Measurements from ENCODE around the gene ADD1. TPM values are rescaled to one million over a fixed set of nuclear protein-coding genes. Genes with fewer than 3 reads are reported as not detected.

Gene ADD1
- total and polyA plus RNA-seq, 5 experiments from 2014 or later = 129 to 309 (median 151) TPM

GRCh38 chr4:2834001-2834921 is 9.4 kb upstream of the ADD1 start:
- H3K36me3 Mint-ChIP-seq = peaks cover 0 to 16% (median 0%) of the 10 kb centered on the region in 3 donors
- POLR2A ChIA-PET = interaction anchor here (0.6 to 6.4 kb wide), 6 partner anchors 9 to 89 kb away, joined by 3 to 62 read pairs (median 4); partner anchors contain the start of gene ADD1
- peaks cover 18 to 68% (median 46%) of the 10 kb centered on the region in 4 donors for H3K4me1 Mint-ChIP-seq
- no peak for ATAC-seq
- H3K27me3 Mint-ChIP-seq = no peaks in the 10 kb centered on the region
- H3K4me3 Mint-ChIP-seq = peak overlapping the region in 7 of 10 donors; percentile 6 to 78 (median 61)
- peak overlapping the region in 9 of 10 donors; percentile 38 to 92 (median 88) for H3K27ac Mint-ChIP-seq
- peak in 2 of 10 donors; percentile 3 to 16 for DNase-seq
- H3K9me3 Mint-ChIP-seq = no peaks in the 10 kb centered on the region

GRCh38 chr4:2835978-2836377 is 7.7 kb upstream of the ADD1 start:
- H3K9me3 Mint-ChIP-seq = peaks cover 0 to 10% (median 0%) of the 10 kb centered on the region in 9 donors
- no peak for ATAC-seq
- H3K4me3 Mint-ChIP-seq = peak overlapping the region in 8 of 10 donors; percentile 22 to 78 (median 61)
- H3K36me3 Mint-ChIP-seq = peaks cover 0 to 10% (median 4%) of the 10 kb centered on the region in 3 donors
- peaks cover 23 to 80% (median 54%) of the 10 kb centered on the region in 4 donors for H3K4me1 Mint-ChIP-seq
- DNase-seq = peak in 1 of 10 donors; percentile 5
- peak overlapping the region in 9 of 10 donors; percentile 19 to 92 (median 86) for H3K27ac Mint-ChIP-seq
- POLR2A ChIA-PET = interaction anchor here (0.6 to 6.4 kb wide), 6 partner anchors 9 to 127 kb away, joined by 3 to 62 read pairs (median 4); no protein-coding TSS in a partner anchor
- no peaks in the 10 kb centered on the region for H3K27me3 Mint-ChIP-seq

- no peaks in the 10 kb centered on the region for H3K27me3 Mint-ChIP-seq
- POLR2A ChIA-PET = interaction anchor here (0.6 to 6.4 kb wide), 6 partner anchors 9 to 126 kb away, joined by 3 to 62 read pairs (median 4); no protein-coding TSS in a partner anchor
- DNase-seq = peak in 1 of 10 donors; percentile 10
- peaks cover 25 to 82% (median 57%) of the 10 kb centered on the region in 4 donors for H3K4me1 Mint-ChIP-seq
- H3K9me3 Mint-ChIP-seq = peaks cover 0 to 12% (median 0%) of the 10 kb centered on the region in 9 donors
- peak overlapping the region in 9 of 10 donors; percentile 4 to 80 (median 28) for H3K4me3 Mint-ChIP-seq
- no peak for ATAC-seq
- H3K27ac Mint-ChIP-seq = peak overlapping the region in 9 of 10 donors; percentile 19 to 92 (median 85)
- peaks cover 0 to 10% (median 4%) of the 10 kb centered on the region in 3 donors for H3K36me3 Mint-ChIP-seq
Observed at GRCh38 chr4:2836391-2836859, 7.2 kb upstream of the ADD1 start.

GRCh38 chr4:2837110-2837903 is 6.3 kb upstream of the ADD1 start:
- Mint-ChIP-seq H3K4me1 (peaks cover 27 to 83% (median 61%) of the 10 kb centered on the region in 4 donors), H3K27me3 (no peaks in the 10 kb centered on the region), H3K36me3 (peaks cover 0 to 9% (median 4%) of the 10 kb centered on the region in 3 donors), H3K27ac (peak overlapping the region; percentile 86 to 99 (median 92)), H3K4me3 (peak overlapping the region; percentile 70 to 95 (median 87)), H3K9me3 (peaks cover 0 to 12% (median 0%) of the 10 kb centered on the region in 9 donors)
- peak in 1 of 10 donors; percentile 16 for DNase-seq
- ATAC-seq = peak; percentile 3 to 20
- POLR2A ChIA-PET = interaction anchor here (0.6 to 6.4 kb wide), 6 partner anchors 15 to 51 kb away, joined by 3 to 62 read pairs (median 4); no protein-coding TSS in a partner anchor

GRCh38 chr4:2837904-2838496 is 5.6 kb upstream of the ADD1 start:
- H3K27ac Mint-ChIP-seq = peak overlapping the region; percentile 86 to 99 (median 92)
- DNase-seq = peak; percentile 44 to 88 (median 74)
- POLR2A ChIA-PET = interaction anchor here (0.6 to 6.4 kb wide), 11 partner anchors 15 to 607 kb away, joined by 3 to 62 read pairs (median 4); no protein-coding TSS in a partner anchor
- H3K36me3 Mint-ChIP-seq = peaks cover 0 to 4% (median 4%) of the 10 kb centered on the region in 3 donors
- peaks cover 29 to 83% (median 68%) of the 10 kb centered on the region in 4 donors for H3K4me1 Mint-ChIP-seq
- peak; percentile 96 to 98 for ATAC-seq
- peak overlapping the region; percentile 70 to 95 (median 87) for H3K4me3 Mint-ChIP-seq
- H3K27me3 Mint-ChIP-seq = no peaks in the 10 kb centered on the region
- H3K9me3 Mint-ChIP-seq = peaks cover 0 to 12% (median 0%) of the 10 kb centered on the region in 9 donors

GRCh38 chr4:2839060-2839459 is 4.6 kb upstream of the ADD1 start:
- peak overlapping the region; percentile 70 to 95 (median 87) for H3K4me3 Mint-ChIP-seq
- H3K27ac Mint-ChIP-seq = peak overlapping the region; percentile 86 to 99 (median 92)
- POLR2A ChIA-PET = interaction anchor here (0.7 to 6.4 kb wide), 11 partner anchors 11 to 403 kb away, joined by 3 to 62 read pairs (median 3); no protein-coding TSS in a partner anchor
- DNase-seq (peak in 1 of 10 donors; percentile 0), ATAC-seq (no peak)
- H3K9me3 Mint-ChIP-seq = peaks cover 0 to 12% (median 0%) of the 10 kb centered on the region in 9 donors
- peaks cover 29 to 80% (median 70%) of the 10 kb centered on the region in 4 donors for H3K4me1 Mint-ChIP-seq
- no peaks in the 10 kb centered on the region for H3K27me3 Mint-ChIP-seq
- H3K36me3 Mint-ChIP-seq = peaks cover 0 to 4% (median 0%) of the 10 kb centered on the region in 3 donors

- POLR2A ChIA-PET = interaction anchor here (0.6 to 2.8 kb wide), 13 partner anchors 8 to 1808 kb away, joined by 3 to 18 read pairs (median 4); partner anchors contain the start of gene MXD4
- Mint-ChIP-seq H3K4me3 (peak overlapping the region; percentile 69 to 95 (median 88)), H3K36me3 (peaks cover 0 to 4% (median 0%) of the 10 kb centered on the region in 3 donors), H3K4me1 (peaks cover 27 to 75% (median 70%) of the 10 kb centered on the region in 4 donors), H3K27ac (peak overlapping the region; percentile 73 to 93 (median 87)), H3K27me3 (no peaks in the 10 kb centered on the region), H3K9me3 (peaks cover 0 to 12% (median 0%) of the 10 kb centered on the region in 9 donors)
- DNase-seq = peak in 1 of 10 donors; percentile 2
- ATAC-seq = no peak
Observed at GRCh38 chr4:2842687-2843262, 869 bp upstream of the ADD1 start.

GRCh38 chr4:2843941-2844584 is 419 bp downstream of the ADD1 start:
- Mint-ChIP-seq H3K4me3 (peak overlapping the region; percentile 90 to 97 (median 92)), H3K4me1 (peaks cover 24 to 73% (median 69%) of the 10 kb centered on the region in 4 donors), H3K9me3 (peaks cover 0 to 12% (median 0%) of the 10 kb centered on the region in 9 donors), H3K36me3 (peaks cover 0 to 4% (median 0%) of the 10 kb centered on the region in 3 donors), H3K27me3 (no peaks in the 10 kb centered on the region), H3K27ac (peak overlapping the region; percentile 86 to 96 (median 93))
- ATAC-seq (peak in 1 of 2 donors; percentile 38), DNase-seq (peak in 1 of 10 donors; percentile 13)
- POLR2A ChIA-PET = interaction anchor here (0.7 to 2.8 kb wide), 11 partner anchors 9 to 582 kb away, joined by 3 to 18 read pairs (median 4); partner anchors contain the start of gene MXD4

GRCh38 chr4:2846172-2846571 is 2.5 kb downstream of the ADD1 start:
- no peaks in the 10 kb centered on the region for H3K9me3 Mint-ChIP-seq
- POLR2A ChIA-PET = no interaction called here
- DNase-seq (no peak), ATAC-seq (no peak)
- no peaks in the 10 kb centered on the region for H3K27me3 Mint-ChIP-seq
- H3K27ac Mint-ChIP-seq = peak overlapping the region; percentile 24 to 96 (median 92)
- no peaks in the 10 kb centered on the region for H3K36me3 Mint-ChIP-seq
- peak overlapping the region; percentile 85 to 97 (median 92) for H3K4me3 Mint-ChIP-seq
- peaks cover 32 to 78% (median 75%) of the 10 kb centered on the region in 4 donors for H3K4me1 Mint-ChIP-seq

- POLR2A ChIA-PET = interaction anchor here (0.7 to 0.9 kb wide), 3 partner anchors 34 to 55 kb away, joined by 3 read pairs; partner anchors contain the start of gene SH3BP2
- no peaks in the 10 kb centered on the region for H3K36me3 Mint-ChIP-seq
- peak overlapping the region in 6 of 10 donors; percentile 3 to 61 (median 41) for H3K4me3 Mint-ChIP-seq
- ATAC-seq (no peak), DNase-seq (peak in 1 of 10 donors; percentile 2)
- peaks cover 35 to 82% (median 82%) of the 10 kb centered on the region in 4 donors for H3K4me1 Mint-ChIP-seq
- no peaks in the 10 kb centered on the region for H3K27me3 Mint-ChIP-seq
- H3K9me3 Mint-ChIP-seq = no peaks in the 10 kb centered on the region
- peak overlapping the region in 9 of 10 donors; percentile 14 to 93 (median 53) for H3K27ac Mint-ChIP-seq
Observed at GRCh38 chr4:2847302-2847871, 3.7 kb downstream of the ADD1 start.

Measured in naive thymus-derived CD8-positive, alpha-beta T cell (primary cell).